Measurements from ENCODE around the gene NUBPL.

DNA sequence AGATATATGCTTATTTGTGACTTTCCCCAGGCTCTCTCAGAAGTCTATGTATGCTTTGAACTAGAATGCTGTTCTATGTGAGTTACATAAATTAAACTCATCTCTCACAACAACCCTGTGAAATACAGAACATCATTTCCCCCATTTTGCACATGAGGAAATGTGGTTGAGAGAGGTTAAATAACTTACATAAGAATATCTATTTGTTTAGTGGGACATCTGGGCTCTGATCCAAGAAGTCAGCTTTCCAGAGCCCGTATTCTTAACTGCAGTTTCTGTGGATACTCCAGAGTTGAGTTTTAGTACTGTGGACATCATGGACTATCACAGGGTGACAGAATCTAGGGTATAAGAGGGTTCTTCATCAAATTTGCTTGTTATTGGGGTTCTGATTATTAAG is 273.4 kb downstream of the NUBPL start:
- TF ChIP-seq POLR2A (IDR thresholded peaks at IDR 0.05) (no peak), CTCF (IDR thresholded peaks at IDR 0.05) (no peak)
